Ectodermal cell (in vitro differentiated cells): ENCODE measurements around the gene ENOX1.

ENCODE experiments used
- H3K27ac ChIP-seq: 2 replicates; pipeline ENCODE4 v1.7.0; 2013; ENCODE audit warnings: mild to moderate bottlenecking, low read depth, low read length; ENCODE audit not compliant: insufficient read depth, poor library complexity, severe bottlenecking
- H3K27me3 ChIP-seq: 2 replicates; pipeline ENCODE4 v1.7.0; 2013; ENCODE audit warnings: mild to moderate bottlenecking, low read length; ENCODE audit not compliant: insufficient read depth, control insufficient read depth, poor library complexity, severe bottlenecking
- H3K36me3 ChIP-seq: one replicate; pipeline ENCODE4 v1.7.0; 2013; ENCODE audit warnings: low read length; ENCODE audit not compliant: control insufficient read depth, insufficient read depth
- H3K4me1 ChIP-seq: one replicate; pipeline ENCODE4 v1.7.0; 2013; ENCODE audit warnings: low read length; ENCODE audit not compliant: control insufficient read depth, insufficient read depth
- H3K4me3 ChIP-seq: 2 replicates; pipeline ENCODE4 v1.7.0; 2013; ENCODE audit warnings: low read depth, low read length, control low read depth; ENCODE audit not compliant: insufficient read depth
- H3K9me3 ChIP-seq: 2 replicates; pipeline ENCODE4 v1.7.0; 2013; ENCODE audit warnings: mild to moderate bottlenecking, low read length, moderate library complexity; ENCODE audit not compliant: control insufficient read depth
- WGBS, 2 experiments: methylation state at CpG; one replicate each; pipeline ENCODE4 v1.1.7; 2013; ENCODE audit warnings: missing lambda C conversion rate in 2 of 2; 5-methylcytosine and 5-hydroxymethylcytosine counted together

The ENOX1 gene

GRCh38 chr13:43596924-43597598 is 189.7 kb downstream of the ENOX1 start:
- H3K27me3 ChIP-seq: no peaks in the 10 kb centered on the region
- WGBS, 2 experiments: 95 to 98% methylated on average over 7 of the region's 7 CpGs
- no peaks in the 10 kb centered on the region for H3K4me1 ChIP-seq
- H3K36me3 ChIP-seq: no peaks in the 10 kb centered on the region
- H3K9me3 ChIP-seq: no peaks in the 10 kb centered on the region
- H3K27ac ChIP-seq: no peak overlapping the region
- no peak overlapping the region for H3K4me3 ChIP-seq

GRCh38 chr13:43596006-43596405 is 190.8 kb downstream of the ENOX1 start:
- Histone ChIP-seq H3K9me3 (no peaks in the 10 kb centered on the region), H3K27me3 (no peaks in the 10 kb centered on the region), H3K36me3 (no peaks in the 10 kb centered on the region), H3K27ac (no peak overlapping the region), H3K4me1 (no peaks in the 10 kb centered on the region), H3K4me3 (no peak overlapping the region)
- 90 to 96% methylated on average over 2 of the region's 2 CpGs for WGBS, 2 experiments

- H3K4me1 ChIP-seq: no peaks in the 10 kb centered on the region
- no peaks in the 10 kb centered on the region for H3K36me3 ChIP-seq
- H3K27ac ChIP-seq: no peak overlapping the region
- no peak overlapping the region for H3K4me3 ChIP-seq
- H3K27me3 ChIP-seq: no peaks in the 10 kb centered on the region
- no peaks in the 10 kb centered on the region for H3K9me3 ChIP-seq
Measured at GRCh38 chr13:43587376-43587775, 199.4 kb downstream of the ENOX1 start.

GRCh38 chr13:43584751-43585150 is 202.0 kb downstream of the ENOX1 start:
- 86 to 95% methylated on average over 2 to 3 of the region's 3 CpGs for WGBS, 2 experiments
- H3K4me1 ChIP-seq: no peaks in the 10 kb centered on the region
- H3K36me3 ChIP-seq: no peaks in the 10 kb centered on the region
- H3K9me3 ChIP-seq: no peaks in the 10 kb centered on the region
- H3K27ac ChIP-seq: no peak overlapping the region
- no peak overlapping the region for H3K4me3 ChIP-seq
- no peaks in the 10 kb centered on the region for H3K27me3 ChIP-seq

- H3K4me1 ChIP-seq: no peaks in the 10 kb centered on the region
- no peak overlapping the region for H3K27ac ChIP-seq
- H3K9me3 ChIP-seq: no peaks in the 10 kb centered on the region
- no peak overlapping the region for H3K4me3 ChIP-seq
- H3K27me3 ChIP-seq: no peaks in the 10 kb centered on the region
- no peaks in the 10 kb centered on the region for H3K36me3 ChIP-seq
- 97 to 100% methylated on average over 1 of the region's 1 CpG for WGBS, 2 experiments
Measured at GRCh38 chr13:43583321-43583720, 203.5 kb downstream of the ENOX1 start.

- no peak overlapping the region for H3K27ac ChIP-seq
- H3K27me3 ChIP-seq: no peaks in the 10 kb centered on the region
- H3K4me1 ChIP-seq: no peaks in the 10 kb centered on the region
- no peaks in the 10 kb centered on the region for H3K9me3 ChIP-seq
- no peaks in the 10 kb centered on the region for H3K36me3 ChIP-seq
- 97% methylated on average over 4 of the region's 4 CpGs for WGBS, 2 experiments
- H3K4me3 ChIP-seq: no peak overlapping the region
Measured at GRCh38 chr13:43580280-43580679, 206.5 kb downstream of the ENOX1 start.

- no peaks in the 10 kb centered on the region for H3K9me3 ChIP-seq
- H3K4me1 ChIP-seq: no peaks in the 10 kb centered on the region
- no peaks in the 10 kb centered on the region for H3K36me3 ChIP-seq
- H3K27me3 ChIP-seq: no peaks in the 10 kb centered on the region
- H3K4me3 ChIP-seq: no peak overlapping the region
- H3K27ac ChIP-seq: no peak overlapping the region
Measured at GRCh38 chr13:43579321-43579720, 207.5 kb downstream of the ENOX1 start.

GRCh38 chr13:43574605-43575004 is 212.2 kb downstream of the ENOX1 start:
- no peaks in the 10 kb centered on the region for H3K9me3 ChIP-seq
- H3K27ac ChIP-seq: no peak overlapping the region
- 89% methylated on average over 4 of the region's 4 CpGs for WGBS, 2 experiments
- no peaks in the 10 kb centered on the region for H3K27me3 ChIP-seq
- H3K4me1 ChIP-seq: peaks cover 7% of the 10 kb centered on the region
- H3K36me3 ChIP-seq: no peaks in the 10 kb centered on the region
- no peak overlapping the region for H3K4me3 ChIP-seq

- Histone ChIP-seq H3K4me1 (peaks cover 7% of the 10 kb centered on the region), H3K27me3 (no peaks in the 10 kb centered on the region), H3K36me3 (no peaks in the 10 kb centered on the region), H3K4me3 (no peak overlapping the region), H3K27ac (peak overlapping the region; percentile 22), H3K9me3 (no peaks in the 10 kb centered on the region)
- WGBS, 2 experiments: 87 to 96% methylated on average over 6 of the region's 6 CpGs
Measured at GRCh38 chr13:43573802-43574514, 212.8 kb downstream of the ENOX1 start.

GRCh38 chr13:43573361-43573740 is 213.4 kb downstream of the ENOX1 start:
- H3K36me3 ChIP-seq: no peaks in the 10 kb centered on the region
- H3K4me3 ChIP-seq: no peak overlapping the region
- peaks cover 7% of the 10 kb centered on the region for H3K4me1 ChIP-seq
- peak overlapping the region; percentile 22 for H3K27ac ChIP-seq
- H3K27me3 ChIP-seq: no peaks in the 10 kb centered on the region
- 68 to 79% methylated on average over 4 of the region's 4 CpGs for WGBS, 2 experiments
- H3K9me3 ChIP-seq: no peaks in the 10 kb centered on the region
